DND-41 (cell line): Measurements from ENCODE around the gene TIPARP.
"Not testable (repeated sequence)": the region's sequence is repeated elsewhere in the genome, so short reads cannot be mapped to it uniquely, and the experiment has no call there.

Experiments used
- ATAC-seq: fragments of 200-7000 bp; cut with Tn5 transposase; 3 replicates; pipeline ENCODE4 v1.9.1; 2021; ENCODE audit warnings: low read depth; ENCODE audit not compliant: insufficient read depth
- DNase-seq: peaks from one replicate; pipeline ENCODE4 v3.0.0-alpha.2; 2020
- H2AFZ ChIP-seq: 2 replicates; pipeline ENCODE4 v1.6.0; 2012; ENCODE audit warnings: low read depth, low read length
- H3K27ac ChIP-seq: 2 replicates; pipeline ENCODE4 v1.5.1; 2012; ENCODE audit warnings: low read length, inconsistent platforms
- H3K27me3 ChIP-seq: fragments of 200-600 bp; sonication (generic); 2 replicates; pipeline ENCODE4 v1.6.0; 2012; ENCODE audit warnings: low read length, mild to moderate bottlenecking, inconsistent platforms; ENCODE audit not compliant: insufficient read depth, poor library complexity
- H3K36me3 ChIP-seq: 2 replicates; pipeline ENCODE4 v1.5.1; 2012; ENCODE audit warnings: low read length, inconsistent platforms; ENCODE audit not compliant: insufficient read depth
- H3K4me1 ChIP-seq: 2 replicates; pipeline ENCODE4 v1.5.1; 2012; ENCODE audit warnings: mild to moderate bottlenecking, low read length; ENCODE audit not compliant: insufficient read depth
- H3K4me2 ChIP-seq: 2 replicates; pipeline ENCODE4 v1.6.0; 2012; ENCODE audit warnings: mild to moderate bottlenecking, moderate library complexity, low read length, inconsistent platforms; ENCODE audit not compliant: insufficient read depth
- H3K4me3 ChIP-seq, 2 experiments: fragments of 200-600 bp in 1 of 2; shearing (Covaris generic) in 1 of 2; 2 replicates each; pipeline ENCODE4 v1.5.1; 2012 to 2016; ENCODE audit warnings: inconsistent platforms in 2 of 2, low read length in 2 of 2, mild to moderate bottlenecking in 2 of 2, low read depth in 1 of 2, moderate library complexity in 1 of 2
- H3K79me2 ChIP-seq: 2 replicates; pipeline ENCODE4 v1.6.0; 2012; ENCODE audit warnings: low read length, inconsistent platforms; ENCODE audit not compliant: insufficient read depth
- H3K9ac ChIP-seq: 2 replicates; pipeline ENCODE4 v1.6.0; 2012; ENCODE audit warnings: low read depth, mild to moderate bottlenecking, inconsistent platforms, low read length, moderate library complexity
- H3K9me3 ChIP-seq: 2 replicates; pipeline ENCODE4 v1.5.1; 2012; ENCODE audit warnings: low read length, moderate library complexity, mild to moderate bottlenecking, inconsistent platforms; ENCODE audit not compliant: insufficient read depth, severe bottlenecking
- H4K20me1 ChIP-seq: 2 replicates; pipeline ENCODE4 v1.6.0; 2012; ENCODE audit warnings: low read length; ENCODE audit not compliant: insufficient read depth
- EZH2 ChIP-seq: IDR thresholded peaks from 3 replicates; pipeline ENCODE4 v1.6.1; 2012; ENCODE audit warnings: borderline replicate concordance, low read depth, mild to moderate bottlenecking, moderate library complexity, low read length, inconsistent platforms; ENCODE audit not compliant: severe bottlenecking
- TF ChIP-seq, protein P1 (sequence below): IDR thresholded peaks from 2 replicates; pipeline ENCODE4 v1.5.1; 2012; ENCODE audit warnings: borderline replicate concordance, low read length, moderate library complexity, mild to moderate bottlenecking; ENCODE audit not compliant: poor library complexity, severe bottlenecking; ENCODE audit errors: extremely low read depth

Gene TIPARP

DNA sequence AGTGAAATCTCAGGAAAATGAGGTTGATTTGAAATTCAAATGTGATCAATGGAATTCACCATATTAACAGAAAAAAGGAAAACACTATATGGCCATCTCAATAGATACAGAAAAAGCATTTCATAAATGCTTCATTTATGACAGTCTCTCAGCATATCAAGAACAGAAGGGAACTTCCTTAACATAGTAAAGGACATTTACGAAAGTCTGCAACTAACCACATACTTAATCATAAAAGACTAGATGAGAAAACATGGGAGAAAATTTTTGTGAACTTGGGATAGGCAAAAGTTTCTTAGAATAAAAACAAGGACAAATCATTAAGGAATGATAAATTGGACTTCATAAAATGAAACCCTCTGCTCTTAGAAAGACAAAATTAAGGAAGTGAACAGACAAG, 24.7 kb upstream of the TIPARP start:
- Histone ChIP-seq H3K36me3 (no peaks in the 10 kb centered on the region), H3K27ac (no peak overlapping the region), H3K4me3 (no peak overlapping the region), H3K79me2 (no peaks in the 10 kb centered on the region), H3K4me2 (no peak overlapping the region), H3K4me1 (no peaks in the 10 kb centered on the region), H2AFZ (no peak overlapping the region), H4K20me1 (no peaks in the 10 kb centered on the region), H3K9me3 (no peaks in the 10 kb centered on the region), H3K27me3 (peaks cover 12% of the 10 kb centered on the region), H3K9ac (no peak overlapping the region)
- TF ChIP-seq, protein P1, sequence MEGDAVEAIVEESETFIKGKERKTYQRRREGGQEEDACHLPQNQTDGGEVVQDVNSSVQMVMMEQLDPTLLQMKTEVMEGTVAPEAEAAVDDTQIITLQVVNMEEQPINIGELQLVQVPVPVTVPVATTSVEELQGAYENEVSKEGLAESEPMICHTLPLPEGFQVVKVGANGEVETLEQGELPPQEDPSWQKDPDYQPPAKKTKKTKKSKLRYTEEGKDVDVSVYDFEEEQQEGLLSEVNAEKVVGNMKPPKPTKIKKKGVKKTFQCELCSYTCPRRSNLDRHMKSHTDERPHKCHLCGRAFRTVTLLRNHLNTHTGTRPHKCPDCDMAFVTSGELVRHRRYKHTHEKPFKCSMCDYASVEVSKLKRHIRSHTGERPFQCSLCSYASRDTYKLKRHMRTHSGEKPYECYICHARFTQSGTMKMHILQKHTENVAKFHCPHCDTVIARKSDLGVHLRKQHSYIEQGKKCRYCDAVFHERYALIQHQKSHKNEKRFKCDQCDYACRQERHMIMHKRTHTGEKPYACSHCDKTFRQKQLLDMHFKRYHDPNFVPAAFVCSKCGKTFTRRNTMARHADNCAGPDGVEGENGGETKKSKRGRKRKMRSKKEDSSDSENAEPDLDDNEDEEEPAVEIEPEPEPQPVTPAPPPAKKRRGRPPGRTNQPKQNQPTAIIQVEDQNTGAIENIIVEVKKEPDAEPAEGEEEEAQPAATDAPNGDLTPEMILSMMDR: no peak
- no peak for ATAC-seq
- DNase-seq: no peak

DNA sequence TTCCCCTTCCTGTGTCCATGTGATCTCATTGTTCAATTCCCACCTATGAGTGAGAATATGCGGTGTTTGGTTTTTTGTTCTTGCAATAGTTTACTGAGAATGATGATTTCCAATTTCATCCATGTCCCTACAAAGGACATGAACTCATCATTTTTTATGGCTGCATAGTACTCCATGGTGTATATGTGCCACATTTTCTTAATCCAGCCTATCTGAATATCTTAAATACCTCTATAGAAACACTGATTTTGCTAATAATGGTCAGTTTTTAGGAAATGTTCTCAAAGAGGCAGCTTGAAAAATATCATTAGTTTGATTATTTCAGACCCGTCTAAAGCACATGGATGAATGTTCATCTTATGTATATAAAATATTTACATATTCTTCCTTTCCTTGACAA, 21.7 kb upstream of the TIPARP start:
- ATAC-seq, H3K4me3 ChIP-seq, H3K79me2 ChIP-seq, H3K4me1 ChIP-seq, H3K27ac ChIP-seq, H3K4me2 ChIP-seq, H3K9ac ChIP-seq, H2AFZ ChIP-seq, H3K36me3 ChIP-seq, DNase-seq, H3K27me3 ChIP-seq, H4K20me1 ChIP-seq, H3K9me3 ChIP-seq: not testable (repeated sequence)

DNA sequence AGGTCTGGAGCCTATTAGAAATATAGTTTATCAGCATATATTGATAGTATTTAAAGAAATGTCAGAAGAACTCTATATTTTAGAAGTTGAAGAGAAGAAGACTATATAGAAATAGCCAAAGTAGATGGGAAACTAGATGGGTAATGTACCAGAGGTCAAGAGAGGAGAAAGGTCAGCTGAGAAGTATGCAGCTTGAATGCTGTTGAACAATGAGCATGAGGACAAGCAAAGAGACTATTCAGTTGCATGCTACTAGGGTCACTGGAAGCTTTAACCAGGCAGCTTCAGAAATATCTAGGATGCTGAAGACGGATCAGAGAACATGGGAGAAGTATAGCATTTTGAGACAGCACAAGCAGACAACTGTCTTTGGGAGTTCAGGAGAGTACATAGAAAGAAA, 19.6 kb upstream of the TIPARP start:
- DNase-seq: no peak
- H4K20me1 ChIP-seq: no peaks in the 10 kb centered on the region
- no peaks in the 10 kb centered on the region for H3K79me2 ChIP-seq
- H2AFZ ChIP-seq: no peak overlapping the region
- H3K4me2 ChIP-seq: no peak overlapping the region
- H3K9me3 ChIP-seq: no peaks in the 10 kb centered on the region
- H3K27ac ChIP-seq: no peak overlapping the region
- H3K27me3 ChIP-seq: peaks cover 3% of the 10 kb centered on the region
- no peak for TF ChIP-seq EZH2
- TF ChIP-seq, protein P1: no peak
- H3K36me3 ChIP-seq: no peaks in the 10 kb centered on the region
- no peak for ATAC-seq
- H3K4me1 ChIP-seq: no peaks in the 10 kb centered on the region
- H3K9ac ChIP-seq: no peak overlapping the region
- H3K4me3 ChIP-seq: no peak overlapping the region

DNA sequence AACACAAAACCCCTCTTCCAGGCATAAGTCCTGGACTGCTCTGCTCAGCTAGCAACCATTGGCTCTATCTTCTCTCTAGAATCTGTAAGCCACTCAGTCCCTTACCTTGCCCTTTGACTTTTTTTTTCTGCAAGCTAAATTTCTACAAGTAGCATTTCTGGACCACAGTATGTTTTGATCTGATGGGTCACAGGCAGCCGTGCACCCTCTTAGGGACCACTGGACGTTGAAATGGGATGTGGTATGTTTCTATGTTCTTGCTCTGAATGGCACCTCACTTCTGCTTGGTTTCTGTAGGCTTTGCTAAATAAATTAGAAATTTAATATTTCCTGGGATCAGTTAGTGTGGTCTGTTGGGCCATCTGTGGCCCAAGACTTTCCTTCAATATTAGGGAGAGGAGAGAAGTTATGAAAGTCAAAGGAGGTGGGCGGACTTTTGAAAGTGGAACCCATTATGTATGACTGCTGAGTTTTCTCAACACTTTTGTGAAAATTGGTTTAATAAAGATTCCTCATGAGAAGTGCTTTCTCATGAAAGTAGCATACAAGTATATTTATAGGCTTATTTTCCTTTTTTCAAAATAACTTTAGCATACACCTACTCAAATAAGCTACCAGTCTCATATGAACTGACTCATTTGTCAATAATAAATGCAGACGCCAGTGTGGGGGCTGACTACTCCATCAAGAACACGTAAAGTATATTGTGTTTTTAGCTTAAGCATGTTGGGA, 18.4 kb upstream of the TIPARP start:
- TF ChIP-seq, protein P1: no peak
- no peak for TF ChIP-seq EZH2
- H3K27ac ChIP-seq: no peak overlapping the region
- no peak for ATAC-seq
- H3K27me3 ChIP-seq: peaks cover 3% of the 10 kb centered on the region
- H3K36me3 ChIP-seq: no peaks in the 10 kb centered on the region
- no peaks in the 10 kb centered on the region for H4K20me1 ChIP-seq
- H2AFZ ChIP-seq: no peak overlapping the region
- no peak overlapping the region for H3K4me2 ChIP-seq
- no peaks in the 10 kb centered on the region for H3K79me2 ChIP-seq
- no peaks in the 10 kb centered on the region for H3K9me3 ChIP-seq
- no peak overlapping the region for H3K4me3 ChIP-seq
- H3K4me1 ChIP-seq: no peaks in the 10 kb centered on the region
- H3K9ac ChIP-seq: no peak overlapping the region
- no peak for DNase-seq
